K562 (cell line): ENCODE results near the gene MAGEB1. TPM values are rescaled to one million over a fixed set of nuclear protein-coding genes. Genes with fewer than 3 reads are reported as not detected.

Experiments used
- TBL1XR1 ChIP-seq, 2 experiments: IDR thresholded peaks; 2 replicates each; pipeline ENCODE4 v1.6.1; 2012; ENCODE audit warnings: improper control_type of control experiment in 2 of 2, low read length in 2 of 2, mild to moderate bottlenecking in 1 of 2
- polyA plus RNA-seq, 8 experiments: library from polyadenylated mRNA; depleted of rRNA in 4 of 8; stranded (reverse) in 5 of 8; unstranded in 3 of 8; fragments of >200 nt; fragmentation: Nextera tagmentation in 2 of 8; fragmentation: Illumina TruSeq in 1 of 8; extraction: Ambion mirVana in 2 of 8; extraction: Trizol in 1 of 8; gene quantifications; 2 replicates each; pipeline versions ENCODE4 v1.2.1 to v1.2.3, GENCODE V29; 2011 to 2014; ENCODE audit warnings: inconsistent platforms in 1 of 8, missing spikeins in 1 of 8
- total RNA-seq, 7 experiments: library from RNA; depleted of rRNA in 6 of 7; stranded (reverse); fragments of >200 nt in 6 of 7; fragmentation: Illumina TruSeq in 2 of 7; extraction: Trizol in 2 of 7; gene quantifications; 2 replicates each; pipeline versions ENCODE4 v1.2.1 to v1.2.3, GENCODE V29; 2011 to 2021; ENCODE audit warnings: low replicate concordance in 1 of 7
- TF ChIP-seq, protein P1 (sequence below): fragments of 200-600 bp; sonication (generic); IDR thresholded peaks from one replicate; pipeline ENCODE4 v1.6.1; 2012; ENCODE audit warnings: mild to moderate bottlenecking, low read depth, low read length, inconsistent platforms

MAGEB1 gene
- total and polyA plus RNA-seq, 9 of the 15 experiments (the other 6 are each of a cell fraction or from before 2014, with no cell fraction given): 32.6 to 100 (median 43.4) TPM

DNA sequence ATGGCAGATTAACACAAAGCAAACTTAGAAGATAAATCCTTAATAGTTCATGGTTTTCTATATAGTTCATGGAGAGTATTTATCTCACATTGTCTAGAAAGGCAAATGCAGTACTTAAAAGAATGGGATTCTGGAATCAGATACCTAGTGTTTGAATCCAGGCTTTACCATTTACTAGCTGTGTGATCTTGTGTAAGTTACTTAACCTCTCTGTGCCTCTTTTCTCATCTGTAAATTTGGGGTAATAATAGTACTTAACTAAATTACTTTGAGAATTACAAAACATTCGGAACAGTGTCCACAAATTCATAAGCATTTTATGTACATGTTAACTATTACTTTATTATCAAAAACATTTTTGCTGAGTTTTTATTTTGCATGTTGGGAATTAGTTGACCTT lies 15.8 kb downstream of the MAGEB1 start (continued):
- TF ChIP-seq, protein P1, sequence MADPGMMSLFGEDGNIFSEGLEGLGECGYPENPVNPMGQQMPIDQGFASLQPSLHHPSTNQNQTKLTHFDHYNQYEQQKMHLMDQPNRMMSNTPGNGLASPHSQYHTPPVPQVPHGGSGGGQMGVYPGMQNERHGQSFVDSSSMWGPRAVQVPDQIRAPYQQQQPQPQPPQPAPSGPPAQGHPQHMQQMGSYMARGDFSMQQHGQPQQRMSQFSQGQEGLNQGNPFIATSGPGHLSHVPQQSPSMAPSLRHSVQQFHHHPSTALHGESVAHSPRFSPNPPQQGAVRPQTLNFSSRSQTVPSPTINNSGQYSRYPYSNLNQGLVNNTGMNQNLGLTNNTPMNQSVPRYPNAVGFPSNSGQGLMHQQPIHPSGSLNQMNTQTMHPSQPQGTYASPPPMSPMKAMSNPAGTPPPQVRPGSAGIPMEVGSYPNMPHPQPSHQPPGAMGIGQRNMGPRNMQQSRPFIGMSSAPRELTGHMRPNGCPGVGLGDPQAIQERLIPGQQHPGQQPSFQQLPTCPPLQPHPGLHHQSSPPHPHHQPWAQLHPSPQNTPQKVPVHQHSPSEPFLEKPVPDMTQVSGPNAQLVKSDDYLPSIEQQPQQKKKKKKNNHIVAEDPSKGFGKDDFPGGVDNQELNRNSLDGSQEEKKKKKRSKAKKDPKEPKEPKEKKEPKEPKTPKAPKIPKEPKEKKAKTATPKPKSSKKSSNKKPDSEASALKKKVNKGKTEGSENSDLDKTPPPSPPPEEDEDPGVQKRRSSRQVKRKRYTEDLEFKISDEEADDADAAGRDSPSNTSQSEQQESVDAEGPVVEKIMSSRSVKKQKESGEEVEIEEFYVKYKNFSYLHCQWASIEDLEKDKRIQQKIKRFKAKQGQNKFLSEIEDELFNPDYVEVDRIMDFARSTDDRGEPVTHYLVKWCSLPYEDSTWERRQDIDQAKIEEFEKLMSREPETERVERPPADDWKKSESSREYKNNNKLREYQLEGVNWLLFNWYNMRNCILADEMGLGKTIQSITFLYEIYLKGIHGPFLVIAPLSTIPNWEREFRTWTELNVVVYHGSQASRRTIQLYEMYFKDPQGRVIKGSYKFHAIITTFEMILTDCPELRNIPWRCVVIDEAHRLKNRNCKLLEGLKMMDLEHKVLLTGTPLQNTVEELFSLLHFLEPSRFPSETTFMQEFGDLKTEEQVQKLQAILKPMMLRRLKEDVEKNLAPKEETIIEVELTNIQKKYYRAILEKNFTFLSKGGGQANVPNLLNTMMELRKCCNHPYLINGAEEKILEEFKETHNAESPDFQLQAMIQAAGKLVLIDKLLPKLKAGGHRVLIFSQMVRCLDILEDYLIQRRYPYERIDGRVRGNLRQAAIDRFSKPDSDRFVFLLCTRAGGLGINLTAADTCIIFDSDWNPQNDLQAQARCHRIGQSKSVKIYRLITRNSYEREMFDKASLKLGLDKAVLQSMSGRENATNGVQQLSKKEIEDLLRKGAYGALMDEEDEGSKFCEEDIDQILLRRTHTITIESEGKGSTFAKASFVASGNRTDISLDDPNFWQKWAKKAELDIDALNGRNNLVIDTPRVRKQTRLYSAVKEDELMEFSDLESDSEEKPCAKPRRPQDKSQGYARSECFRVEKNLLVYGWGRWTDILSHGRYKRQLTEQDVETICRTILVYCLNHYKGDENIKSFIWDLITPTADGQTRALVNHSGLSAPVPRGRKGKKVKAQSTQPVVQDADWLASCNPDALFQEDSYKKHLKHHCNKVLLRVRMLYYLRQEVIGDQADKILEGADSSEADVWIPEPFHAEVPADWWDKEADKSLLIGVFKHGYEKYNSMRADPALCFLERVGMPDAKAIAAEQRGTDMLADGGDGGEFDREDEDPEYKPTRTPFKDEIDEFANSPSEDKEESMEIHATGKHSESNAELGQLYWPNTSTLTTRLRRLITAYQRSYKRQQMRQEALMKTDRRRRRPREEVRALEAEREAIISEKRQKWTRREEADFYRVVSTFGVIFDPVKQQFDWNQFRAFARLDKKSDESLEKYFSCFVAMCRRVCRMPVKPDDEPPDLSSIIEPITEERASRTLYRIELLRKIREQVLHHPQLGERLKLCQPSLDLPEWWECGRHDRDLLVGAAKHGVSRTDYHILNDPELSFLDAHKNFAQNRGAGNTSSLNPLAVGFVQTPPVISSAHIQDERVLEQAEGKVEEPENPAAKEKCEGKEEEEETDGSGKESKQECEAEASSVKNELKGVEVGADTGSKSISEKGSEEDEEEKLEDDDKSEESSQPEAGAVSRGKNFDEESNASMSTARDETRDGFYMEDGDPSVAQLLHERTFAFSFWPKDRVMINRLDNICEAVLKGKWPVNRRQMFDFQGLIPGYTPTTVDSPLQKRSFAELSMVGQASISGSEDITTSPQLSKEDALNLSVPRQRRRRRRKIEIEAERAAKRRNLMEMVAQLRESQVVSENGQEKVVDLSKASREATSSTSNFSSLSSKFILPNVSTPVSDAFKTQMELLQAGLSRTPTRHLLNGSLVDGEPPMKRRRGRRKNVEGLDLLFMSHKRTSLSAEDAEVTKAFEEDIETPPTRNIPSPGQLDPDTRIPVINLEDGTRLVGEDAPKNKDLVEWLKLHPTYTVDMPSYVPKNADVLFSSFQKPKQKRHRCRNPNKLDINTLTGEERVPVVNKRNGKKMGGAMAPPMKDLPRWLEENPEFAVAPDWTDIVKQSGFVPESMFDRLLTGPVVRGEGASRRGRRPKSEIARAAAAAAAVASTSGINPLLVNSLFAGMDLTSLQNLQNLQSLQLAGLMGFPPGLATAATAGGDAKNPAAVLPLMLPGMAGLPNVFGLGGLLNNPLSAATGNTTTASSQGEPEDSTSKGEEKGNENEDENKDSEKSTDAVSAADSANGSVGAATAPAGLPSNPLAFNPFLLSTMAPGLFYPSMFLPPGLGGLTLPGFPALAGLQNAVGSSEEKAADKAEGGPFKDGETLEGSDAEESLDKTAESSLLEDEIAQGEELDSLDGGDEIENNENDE: no peak
- TF ChIP-seq TBL1XR1 (IDR thresholded peaks at IDR 0.05; ENCODE audit: low read length in 2 of 2): no peak
